Duodenal mucosa (tissue), 2 donors: Measurements from ENCODE around the gene DDX55.
A peak's percentile ranks its signal among the peaks of the same experiment; 100 is the strongest.
"Not testable (repeated sequence)": the region's sequence is repeated elsewhere in the genome, so short reads cannot be mapped to it uniquely, and the experiment has no call there.

Experiments
- H3K27ac ChIP-seq: one replicate; pipeline ENCODE4 v1.7.0; 2013; ENCODE audit warnings: low read depth, low read length
- H3K27me3 ChIP-seq, 2 donors: one replicate each; pipeline ENCODE4 v1.7.0; 2013; ENCODE audit warnings: low read length in 2 of 2, control low read depth in 1 of 2; ENCODE audit not compliant: insufficient read depth in 2 of 2, control insufficient read depth in 1 of 2
- H3K36me3 ChIP-seq, 2 donors: one replicate each; pipeline ENCODE4 v1.7.0; 2013; ENCODE audit warnings: low read length in 2 of 2, control low read depth in 1 of 2; ENCODE audit not compliant: insufficient read depth in 2 of 2, control insufficient read depth in 1 of 2
- H3K4me1 ChIP-seq, 2 donors: one replicate each; pipeline ENCODE4 v1.7.0; 2013; ENCODE audit warnings: low read length in 2 of 2, control low read depth in 1 of 2; ENCODE audit not compliant: insufficient read depth in 2 of 2, control insufficient read depth in 1 of 2
- H3K4me3 ChIP-seq, 2 donors: one replicate each; pipeline ENCODE4 v1.7.0; 2013; ENCODE audit warnings: low read length in 2 of 2, low read depth in 1 of 2
- H3K9ac ChIP-seq, 2 donors: one replicate each; pipeline ENCODE4 v1.7.0; 2013; ENCODE audit warnings: low read length in 2 of 2, low read depth in 1 of 2
- H3K9me3 ChIP-seq, 2 donors: one replicate each; pipeline ENCODE4 v1.7.0; 2013; ENCODE audit warnings: low read length in 2 of 2, control low read depth in 1 of 2; ENCODE audit not compliant: control insufficient read depth in 1 of 2

The DDX55 gene

GRCh38 chr12:123578829-123579228, 23.1 kb upstream of the DDX55 start:
- H3K27me3 ChIP-seq, H3K4me3 ChIP-seq, H3K36me3 ChIP-seq, H3K9ac ChIP-seq, H3K27ac ChIP-seq, H3K9me3 ChIP-seq: not testable (repeated sequence)
- H3K4me1 ChIP-seq, result peaks cover 0 to 13% of the 10 kb centered on the region in 2 donors

DNA sequence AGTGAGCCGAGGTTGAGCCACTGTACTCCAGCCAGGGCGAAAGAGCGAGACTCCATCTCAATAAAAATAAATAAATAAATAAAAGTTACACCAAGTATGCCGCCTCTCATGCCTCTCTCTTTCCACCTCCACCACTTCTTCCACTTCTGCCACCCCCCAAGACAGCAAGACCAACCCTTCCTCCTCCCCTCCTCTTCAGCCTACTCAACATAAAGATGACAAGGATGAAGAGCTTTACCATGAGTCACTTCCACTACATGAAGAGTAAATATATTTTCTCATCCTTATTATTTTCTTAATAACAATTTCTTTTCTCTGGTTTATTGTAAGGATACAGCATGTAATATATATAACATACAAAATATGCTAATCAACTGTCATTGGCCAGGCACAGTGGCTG, 21.1 kb upstream of the DDX55 start:
- no peaks in the 10 kb centered on the region for H3K36me3 ChIP-seq
- no peak overlapping the region for H3K4me3 ChIP-seq
- H3K9ac ChIP-seq, result no peak overlapping the region
- H3K4me1 ChIP-seq, result peaks cover 7 to 22% of the 10 kb centered on the region in 2 donors
- no peaks in the 10 kb centered on the region for H3K9me3 ChIP-seq
- H3K27me3 ChIP-seq, result no peaks in the 10 kb centered on the region
- no peak overlapping the region for H3K27ac ChIP-seq

DNA sequence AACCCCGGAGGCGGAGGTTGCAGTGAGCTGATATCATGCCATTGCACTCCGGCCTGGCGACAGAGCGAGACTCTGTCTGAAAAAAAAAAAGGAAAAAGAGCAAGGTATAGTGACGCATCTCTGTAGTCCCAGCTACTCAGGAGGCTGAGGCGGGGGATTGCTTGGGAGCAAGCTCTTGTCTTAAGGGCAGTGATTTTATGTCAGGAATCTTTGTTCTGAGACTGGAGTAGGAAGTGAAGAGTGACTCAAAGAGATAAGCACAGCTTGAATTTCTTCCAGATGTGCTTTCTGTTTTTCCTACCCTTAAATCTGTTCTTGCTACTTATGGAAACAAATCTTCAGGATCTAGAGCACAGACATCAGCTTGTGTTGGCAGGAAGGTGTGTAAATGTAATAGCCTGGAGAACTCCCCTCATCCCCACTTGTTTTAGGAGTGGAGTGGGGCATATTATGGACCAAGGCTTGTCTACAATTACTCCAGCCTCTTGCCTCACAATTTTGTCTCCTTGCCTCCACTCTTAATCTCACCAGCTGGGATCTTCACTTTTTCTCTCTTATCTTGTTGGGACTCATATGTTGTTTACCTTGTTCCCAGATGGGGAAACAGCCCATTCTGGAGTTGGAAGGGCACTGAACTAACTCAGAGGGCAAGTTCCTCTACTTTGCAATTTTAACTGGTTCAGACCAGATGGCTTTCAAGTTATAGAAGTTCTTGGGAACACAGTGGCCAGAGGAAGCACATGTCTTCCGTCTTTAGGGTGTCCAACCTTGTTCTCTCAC, 10.0 kb upstream of the DDX55 start:
- H3K27me3 ChIP-seq, result no peaks in the 10 kb centered on the region
- H3K36me3 ChIP-seq, result peaks cover 48 to 76% of the 10 kb centered on the region in 2 donors
- H3K4me1 ChIP-seq, result peaks cover 14 to 20% of the 10 kb centered on the region in 2 donors
- no peak overlapping the region for H3K4me3 ChIP-seq
- H3K9ac ChIP-seq, result no peak overlapping the region
- no peak overlapping the region for H3K27ac ChIP-seq
- H3K9me3 ChIP-seq, result no peaks in the 10 kb centered on the region

DNA sequence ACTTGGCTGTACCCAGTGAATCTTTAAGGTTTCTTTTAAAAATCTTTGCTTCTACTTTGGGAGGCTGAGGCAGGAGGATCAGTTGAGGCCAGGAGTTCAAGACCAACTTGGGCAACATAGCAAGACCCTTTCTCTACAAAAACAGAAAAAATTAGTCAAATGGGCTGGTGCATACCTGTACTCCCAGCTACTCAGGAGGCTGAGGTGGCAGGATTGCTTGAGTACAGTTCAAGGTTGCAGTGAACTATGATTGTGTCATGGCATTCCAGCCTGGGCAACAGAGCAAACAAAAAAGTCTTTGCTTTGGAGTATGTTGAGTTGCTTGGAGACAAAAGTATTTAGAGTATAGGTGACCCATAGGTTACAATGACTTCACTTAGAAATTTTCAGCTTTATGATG, 6.2 kb upstream of the DDX55 start:
- peaks cover 26 to 61% of the 10 kb centered on the region in 2 donors for H3K36me3 ChIP-seq
- H3K4me3 ChIP-seq, result no peak overlapping the region
- H3K4me1 ChIP-seq, result peaks cover 0 to under 1% of the 10 kb centered on the region in 2 donors
- no peaks in the 10 kb centered on the region for H3K27me3 ChIP-seq
- no peak overlapping the region for H3K9ac ChIP-seq
- H3K27ac ChIP-seq, result no peak overlapping the region
- no peaks in the 10 kb centered on the region for H3K9me3 ChIP-seq

DNA sequence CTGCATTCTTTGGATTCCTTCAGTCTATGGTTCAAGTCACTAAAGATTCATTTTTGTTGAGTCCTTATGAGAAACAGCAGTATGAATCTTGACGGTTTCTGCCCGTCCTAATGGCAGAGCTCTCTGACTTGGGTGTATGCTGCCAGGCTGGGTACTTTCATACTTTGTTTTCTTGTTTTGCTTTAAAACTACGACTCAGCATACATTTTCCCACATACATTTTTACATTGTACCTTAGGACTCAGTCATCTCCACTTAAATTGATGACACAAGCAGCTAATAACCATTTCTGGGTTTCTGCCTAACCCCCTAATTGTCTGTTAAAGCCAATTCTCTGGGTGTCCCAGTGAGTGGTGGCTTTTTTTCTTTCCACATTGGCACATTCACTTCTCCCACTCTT, 4.8 kb upstream of the DDX55 start:
- H3K4me3 ChIP-seq, result no peak overlapping the region
- peaks cover 18 to 47% of the 10 kb centered on the region in 2 donors for H3K36me3 ChIP-seq
- H3K9ac ChIP-seq, result no peak overlapping the region

GRCh38 chr12:123598522-123598921, 3.4 kb upstream of the DDX55 start:
- Histone ChIP-seq H3K9ac (no peak overlapping the region), H3K27me3 (no peaks in the 10 kb centered on the region), H3K27ac (no peak overlapping the region), H3K36me3 (peaks cover 9 to 37% of the 10 kb centered on the region in 2 donors), H3K4me1 (peaks cover 8 to 17% of the 10 kb centered on the region in 2 donors), H3K4me3 (no peak overlapping the region), H3K9me3 (no peaks in the 10 kb centered on the region)

More for the DNA sequence above, 4.8 kb upstream of the DDX55 start:
- Histone ChIP-seq H3K9me3 (no peaks in the 10 kb centered on the region), H3K27me3 (no peaks in the 10 kb centered on the region), H3K27ac (no peak overlapping the region), H3K4me1 (peaks cover 0 to 8% of the 10 kb centered on the region in 2 donors)

GRCh38 chr12:123599310-123599709, 2.6 kb upstream of the DDX55 start:
- no peaks in the 10 kb centered on the region for H3K9me3 ChIP-seq
- peaks cover 8 to 17% of the 10 kb centered on the region in 2 donors for H3K4me1 ChIP-seq
- H3K27me3 ChIP-seq, result no peaks in the 10 kb centered on the region
- no peak overlapping the region for H3K27ac ChIP-seq
- peaks cover 9 to 35% of the 10 kb centered on the region in 2 donors for H3K36me3 ChIP-seq
- no peak overlapping the region for H3K9ac ChIP-seq
- H3K4me3 ChIP-seq, result no peak overlapping the region

- no peaks in the 10 kb centered on the region for H3K9me3 ChIP-seq
- H3K9ac ChIP-seq, result no peak overlapping the region
- H3K4me3 ChIP-seq, result no peak overlapping the region
- no peak overlapping the region for H3K27ac ChIP-seq
- peaks cover 8 to 17% of the 10 kb centered on the region in 2 donors for H3K4me1 ChIP-seq
- H3K27me3 ChIP-seq, result no peaks in the 10 kb centered on the region
- peaks cover 9 to 35% of the 10 kb centered on the region in 2 donors for H3K36me3 ChIP-seq
These were observed 2.2 kb upstream of the DDX55 start for GRCh38 chr12:123599721-123600120.

GRCh38 chr12:123602651-123603195, 824 bp downstream of the DDX55 start:
- no peaks in the 10 kb centered on the region for H3K27me3 ChIP-seq
- no peaks in the 10 kb centered on the region for H3K9me3 ChIP-seq
- no peak overlapping the region for H3K27ac ChIP-seq
- H3K36me3 ChIP-seq, result peaks cover 20 to 32% of the 10 kb centered on the region in 2 donors
- peaks cover 8 to 17% of the 10 kb centered on the region in 2 donors for H3K4me1 ChIP-seq
- H3K4me3 ChIP-seq, result peak overlapping the region; percentile 99 to 100
- H3K9ac ChIP-seq, result peak overlapping the region; percentile 93 to 96

DNA sequence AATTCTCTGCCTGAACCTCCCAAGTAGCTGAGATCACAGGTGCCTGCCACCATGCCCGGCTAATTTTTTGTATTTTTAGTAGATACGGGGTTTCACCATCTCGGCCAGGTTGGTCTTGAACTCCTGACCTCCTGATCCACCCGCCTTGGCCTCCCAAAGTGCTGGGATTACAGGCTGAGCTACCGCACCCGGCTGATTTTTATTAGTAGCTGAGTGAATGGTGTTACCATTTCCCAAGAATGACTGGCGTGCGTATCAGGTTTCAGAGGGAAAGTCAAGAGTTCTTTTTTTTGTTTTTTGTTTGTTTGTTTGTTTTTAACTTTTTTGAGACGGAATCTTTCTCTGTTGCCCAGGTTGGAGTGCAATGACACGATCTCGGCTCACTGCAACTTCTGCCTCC, 1.6 kb downstream of the DDX55 start:
- not testable (repeated sequence) for H3K27ac ChIP-seq

More for the DNA sequence above, 1.6 kb downstream of the DDX55 start:
- H3K27me3 ChIP-seq, H3K9me3 ChIP-seq, H3K4me3 ChIP-seq, H3K9ac ChIP-seq: not testable (repeated sequence)
- H3K36me3 ChIP-seq, result peaks cover 27 to 32% of the 10 kb centered on the region in 2 donors
- peaks cover 8 to 17% of the 10 kb centered on the region in 2 donors for H3K4me1 ChIP-seq
